SH-SY5Y (cell line): ENCODE data around the gene IVD.

ENCODE experiments used
- GATA2 ChIP-seq: IDR thresholded peaks from 2 replicates; pipeline ENCODE4 v1.6.1; 2011; ENCODE audit warnings: mild to moderate bottlenecking, low read depth, low read length
- GATA3 ChIP-seq: IDR thresholded peaks from 2 replicates; pipeline ENCODE4 v1.6.1; 2011; ENCODE audit warnings: low read depth, mild to moderate bottlenecking, low read length, moderate library complexity

GRCh38 chr15:40449275-40449674 lies 43.7 kb downstream of the IVD start:
- TF ChIP-seq GATA2, result no peak
- no peak for TF ChIP-seq GATA3
